Panc1 (cell line): ENCODE measurements around the gene ARSI. TPM values are rescaled to one million over a fixed set of nuclear protein-coding genes. Genes with fewer than 3 reads are reported as not detected.

Experiments used
- ATAC-seq: fragments of 200-7000 bp; cut with Tn5 transposase; 2 replicates; pipeline ENCODE4 v1.9.1; 2020; ENCODE audit warnings: mild to moderate bottlenecking, moderate library complexity
- BruUV-seq: library from RNA; stranded (reverse); fragments of 400-500 nt; replicated peaks from 2 replicates; lab custom pipeline; 2021; lab: Mats Ljungman, UMichigan
- CTCF ChIA-PET: fragments of 300-600 bp; sonication (Branson Sonifier 250); formaldehyde crosslinking; loops from one replicate; lab custom pipeline; 2022; ENCODE audit warnings: antibody characterized with exemption; lab: Charles Lee
- POLR2A ChIA-PET: fragments of 300-600 bp; sonication (Branson Sonifier 250); formaldehyde crosslinking; loops from one replicate; lab custom pipeline; 2022; ENCODE audit warnings: antibody characterized with exemption; lab: Charles Lee
- DNase-seq: peaks from one replicate; pipeline ENCODE4 v3.0.0-alpha.2; 2010; ENCODE audit warnings: low read depth, low spot score
- H3K27ac ChIP-seq: 2 replicates; pipeline ENCODE4 v1.5.1; 2011; ENCODE audit warnings: mild to moderate bottlenecking, low read length, inconsistent platforms
- H3K27me3 ChIP-seq: fragments of 200-500 bp; sonication (Bioruptor generic); 2 replicates; pipeline ENCODE4 v1.6.0; 2014; ENCODE audit warnings: low read length, inconsistent platforms; ENCODE audit not compliant: control insufficient read depth, insufficient read depth
- H3K36me3 ChIP-seq: fragments of 200-500 bp; sonication (Bioruptor generic); 2 replicates; pipeline ENCODE4 v1.5.1; 2014; ENCODE audit warnings: inconsistent platforms, mild to moderate bottlenecking, low read length, moderate library complexity; ENCODE audit not compliant: control insufficient read depth, insufficient read depth
- H3K4me1 ChIP-seq: 2 replicates; pipeline ENCODE4 v1.5.1; 2011; ENCODE audit warnings: inconsistent platforms, mild to moderate bottlenecking, low read length, moderate library complexity; ENCODE audit not compliant: control insufficient read depth, insufficient read depth
- H3K4me3 ChIP-seq, 2 experiments: 2 replicates each; pipeline ENCODE4 v1.5.1; 2011 to 2012; ENCODE audit warnings: low read depth in 2 of 2, low read length in 2 of 2, mild to moderate bottlenecking in 2 of 2, inconsistent platforms in 1 of 2, moderate library complexity in 1 of 2
- H3K9me3 ChIP-seq: fragments of 200-500 bp; sonication (Bioruptor generic); 2 replicates; pipeline ENCODE4 v1.5.1; 2014; ENCODE audit warnings: low read depth, mild to moderate bottlenecking, inconsistent platforms, low read length, moderate library complexity; ENCODE audit not compliant: control insufficient read depth, insufficient read depth
- CTCF ChIP-seq: fragments of 450-650 bp; IDR thresholded peaks from 2 replicates; pipeline ENCODE4 v1.5.1; 2017; ENCODE audit warnings: mild to moderate bottlenecking
- POLR2AphosphoS5 ChIP-seq: IDR thresholded peaks from 2 replicates; pipeline ENCODE4 v1.6.1; 2012; ENCODE audit warnings: mild to moderate bottlenecking, low read depth, low read length, moderate library complexity
- REST ChIP-seq, 2 experiments: IDR thresholded peaks; 2 replicates each; pipeline ENCODE4 v1.6.1; 2011 to 2012; ENCODE audit warnings: low read depth in 2 of 2, control low read depth in 1 of 2, low read length in 1 of 2, mild to moderate bottlenecking in 1 of 2, moderate library complexity in 1 of 2; ENCODE audit not compliant: insufficient read depth in 1 of 2
- SIN3A ChIP-seq: IDR thresholded peaks from 2 replicates; pipeline ENCODE4 v1.6.1; 2012; ENCODE audit warnings: low read depth, mild to moderate bottlenecking, low read length, moderate library complexity, borderline replicate concordance; ENCODE audit not compliant: insufficient read depth
- TCF7L2 ChIP-seq: IDR thresholded peaks from 2 replicates; pipeline ENCODE4 v1.6.1; 2011; ENCODE audit warnings: mild to moderate bottlenecking, low read depth, low read length, inconsistent platforms
- in situ Hi-C: cut with HindIII; loops from 2 replicates; pipeline ENCODE4 v1.10.0; 2016; ENCODE audit warnings: low sequenced_read_pairs, low pct_unique_long_range_greater_than_20kb
- intact Hi-C: fragments of 100-400 bp; cut with micrococcal nuclease; formaldehyde crosslinking; loops from one replicate; pipeline ENCODE4 v1.10.0; 2022; ENCODE audit not compliant: unreplicated experiment
- total RNA-seq: library from RNA; stranded (reverse); gene quantifications from one replicate; pipeline ENCODE4 v1.2.1, GENCODE V29; 2021; ENCODE audit not compliant: unreplicated experiment

The ARSI gene
- total RNA-seq, 1 experiment from 2014 or later: 18.6 TPM

GRCh38 chr5:150316320-150316719 lies 13.6 kb upstream of the ARSI start:
- BruUV-seq: no TSS peak
- intact Hi-C loops (no loop called here), in situ Hi-C loops (no loop called here)
- ChIA-PET CTCF (no interaction called here), POLR2A (interaction anchor here (0.6 kb wide), 1 partner anchor 44 kb away, joined by 11 read pairs; no protein-coding TSS in a partner anchor)
- no peaks in the 10 kb centered on the region; the same call in 1 of the 2 replicates for H3K9me3 ChIP-seq
- H3K4me3 ChIP-seq: no peak overlapping the region
- H3K4me1 ChIP-seq: peaks cover 47% of the 10 kb centered on the region
- no peaks in the 10 kb centered on the region for H3K27me3 ChIP-seq
- H3K36me3 ChIP-seq: no peaks in the 10 kb centered on the region
- TF ChIP-seq CTCF (no peak), TCF7L2 (no peak), SIN3A (no peak), REST (IDR thresholded peaks at IDR 0.05; ENCODE audit: insufficient read depth in 1 of 2, low read depth in 2 of 2, low read length in 1 of 2) (no peak), POLR2AphosphoS5 (no peak)
- no peak for DNase-seq
- peak overlapping the region; percentile 94 for H3K27ac ChIP-seq
- no peak for ATAC-seq

GRCh38 chr5:150315245-150315644 lies 12.5 kb upstream of the ARSI start:
- Histone ChIP-seq H3K27ac (peak overlapping the region; percentile 94), H3K4me1 (peaks cover 42% of the 10 kb centered on the region), H3K4me3 (no peak overlapping the region), H3K36me3 (no peaks in the 10 kb centered on the region), H3K9me3 (no peaks in the 10 kb centered on the region; the same call in 1 of the 2 replicates), H3K27me3 (no peaks in the 10 kb centered on the region)
- ChIA-PET CTCF (no interaction called here), POLR2A (no interaction called here)
- DNase-seq (no peak), ATAC-seq (no peak)
- intact Hi-C loops: no loop called here
- no TSS peak for BruUV-seq
- in situ Hi-C loops: no loop called here
- no peak for TF ChIP-seq REST (IDR thresholded peaks at IDR 0.05; ENCODE audit: insufficient read depth in 1 of 2, low read depth in 2 of 2, low read length in 1 of 2)
- TF ChIP-seq POLR2AphosphoS5: no peak
- TF ChIP-seq CTCF: no peak
- TF ChIP-seq TCF7L2: no peak
- TF ChIP-seq SIN3A: no peak
